HG03521 (cell line): ENCODE data around the gene TRPM3.

Experiments used
- ATAC-seq: cut with Tn5 transposase; IDR thresholded peaks from one replicate; pipeline ENCODE4 v1.9.1; 2021; ENCODE audit warnings: mild to moderate bottlenecking, moderate library complexity; ENCODE audit not compliant: unreplicated experiment

Gene TRPM3

GRCh38 chr9:70616228-70616990, 505.0 kb downstream of the TRPM3 start:
- no peak for ATAC-seq

- ATAC-seq, result no peak
Measured at GRCh38 chr9:70615464-70616138, 505.8 kb downstream of the TRPM3 start.

GRCh38 chr9:70614786-70615463, 506.5 kb downstream of the TRPM3 start:
- ATAC-seq, result no peak

- no peak for ATAC-seq
Measured at GRCh38 chr9:70613024-70613768, 508.2 kb downstream of the TRPM3 start.

GRCh38 chr9:70610287-70610644, 511.2 kb downstream of the TRPM3 start:
- no peak for ATAC-seq

- no peak for ATAC-seq
Measured at GRCh38 chr9:70609542-70610286, 511.7 kb downstream of the TRPM3 start.

- ATAC-seq, result no peak
Measured at GRCh38 chr9:70609011-70609410, 512.4 kb downstream of the TRPM3 start.

GRCh38 chr9:70607926-70608325, 513.5 kb downstream of the TRPM3 start:
- ATAC-seq, result no peak

- no peak for ATAC-seq
Measured at GRCh38 chr9:70607329-70607728, 514.1 kb downstream of the TRPM3 start.

- no peak for ATAC-seq
Measured at GRCh38 chr9:70603020-70603411, 518.4 kb downstream of the TRPM3 start.

GRCh38 chr9:70602321-70603019, 519.0 kb downstream of the TRPM3 start:
- peak; percentile 64 for ATAC-seq

GRCh38 chr9:70601000-70601951, 520.1 kb downstream of the TRPM3 start:
- ATAC-seq, result no peak

- ATAC-seq, result no peak
Measured at GRCh38 chr9:70600506-70600905, 520.9 kb downstream of the TRPM3 start.

- ATAC-seq, result no peak
Measured at GRCh38 chr9:70597886-70598285, 523.5 kb downstream of the TRPM3 start.

GRCh38 chr9:70595211-70595610, 526.2 kb downstream of the TRPM3 start:
- ATAC-seq, result no peak

GRCh38 chr9:70594386-70594944, 527.0 kb downstream of the TRPM3 start:
- ATAC-seq, result no peak

- no peak for ATAC-seq
Measured at GRCh38 chr9:70593241-70593640, 528.2 kb downstream of the TRPM3 start.

- no peak for ATAC-seq
Measured at GRCh38 chr9:70590315-70590677, 531.1 kb downstream of the TRPM3 start.
